NB4 (cell line): ENCODE results near the gene LMO1.

Experiments used
- DNase-seq: peaks from one replicate; pipeline ENCODE4 v3.0.0; 2010; ENCODE audit warnings: low read depth
- H3K4me3 ChIP-seq: one replicate; pipeline ENCODE4 v1.5.1; 2011; ENCODE audit warnings: mild to moderate bottlenecking, low read depth, low read length, moderate library complexity
- MYC ChIP-seq: IDR thresholded peaks from 2 replicates; pipeline ENCODE4 v1.6.1; 2011; ENCODE audit warnings: low read depth, low read length
- POLR2A ChIP-seq: IDR thresholded peaks from 2 replicates; pipeline ENCODE4 v1.6.1; 2011; ENCODE audit warnings: mild to moderate bottlenecking; ENCODE audit not compliant: insufficient read length; ENCODE audit errors: extremely low read depth
- TF ChIP-seq, protein P1 (sequence below): IDR thresholded peaks from 2 replicates; pipeline ENCODE4 v1.6.1; 2011; ENCODE audit warnings: low read depth, low read length
- TF ChIP-seq, protein P2 (sequence below): IDR thresholded peaks from one replicate; pipeline ENCODE4 v1.5.1; 2012; ENCODE audit warnings: low read depth, low read length

Gene LMO1

DNA sequence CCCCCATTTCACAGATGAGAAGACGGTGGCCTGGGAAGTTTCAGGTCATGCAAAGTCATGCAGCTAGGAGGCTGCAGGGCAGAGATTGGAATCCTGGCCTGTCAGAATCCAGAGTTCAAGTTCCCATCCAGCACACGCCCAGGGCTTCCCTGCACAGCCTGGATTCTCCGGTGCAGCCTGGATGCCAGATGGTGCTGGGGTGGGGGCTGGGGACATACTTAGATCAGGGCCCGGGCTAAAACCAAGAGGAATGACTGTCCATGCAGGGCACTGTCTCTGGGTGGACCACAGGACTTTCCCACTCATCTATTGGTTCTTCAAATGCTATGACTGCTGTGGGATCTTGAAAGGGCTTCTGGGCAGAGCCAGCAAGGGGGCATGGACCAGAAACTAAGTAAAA is 24.6 kb downstream of the LMO1 start:
- no peak for TF ChIP-seq POLR2A
- TF ChIP-seq, protein P1, sequence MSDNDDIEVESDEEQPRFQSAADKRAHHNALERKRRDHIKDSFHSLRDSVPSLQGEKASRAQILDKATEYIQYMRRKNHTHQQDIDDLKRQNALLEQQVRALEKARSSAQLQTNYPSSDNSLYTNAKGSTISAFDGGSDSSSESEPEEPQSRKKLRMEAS, result no peak
- TF ChIP-seq MYC, result no peak
- TF ChIP-seq, protein P2, sequence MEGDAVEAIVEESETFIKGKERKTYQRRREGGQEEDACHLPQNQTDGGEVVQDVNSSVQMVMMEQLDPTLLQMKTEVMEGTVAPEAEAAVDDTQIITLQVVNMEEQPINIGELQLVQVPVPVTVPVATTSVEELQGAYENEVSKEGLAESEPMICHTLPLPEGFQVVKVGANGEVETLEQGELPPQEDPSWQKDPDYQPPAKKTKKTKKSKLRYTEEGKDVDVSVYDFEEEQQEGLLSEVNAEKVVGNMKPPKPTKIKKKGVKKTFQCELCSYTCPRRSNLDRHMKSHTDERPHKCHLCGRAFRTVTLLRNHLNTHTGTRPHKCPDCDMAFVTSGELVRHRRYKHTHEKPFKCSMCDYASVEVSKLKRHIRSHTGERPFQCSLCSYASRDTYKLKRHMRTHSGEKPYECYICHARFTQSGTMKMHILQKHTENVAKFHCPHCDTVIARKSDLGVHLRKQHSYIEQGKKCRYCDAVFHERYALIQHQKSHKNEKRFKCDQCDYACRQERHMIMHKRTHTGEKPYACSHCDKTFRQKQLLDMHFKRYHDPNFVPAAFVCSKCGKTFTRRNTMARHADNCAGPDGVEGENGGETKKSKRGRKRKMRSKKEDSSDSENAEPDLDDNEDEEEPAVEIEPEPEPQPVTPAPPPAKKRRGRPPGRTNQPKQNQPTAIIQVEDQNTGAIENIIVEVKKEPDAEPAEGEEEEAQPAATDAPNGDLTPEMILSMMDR, result no peak
- DNase-seq, result no peak
- no peak overlapping the region for H3K4me3 ChIP-seq

DNA sequence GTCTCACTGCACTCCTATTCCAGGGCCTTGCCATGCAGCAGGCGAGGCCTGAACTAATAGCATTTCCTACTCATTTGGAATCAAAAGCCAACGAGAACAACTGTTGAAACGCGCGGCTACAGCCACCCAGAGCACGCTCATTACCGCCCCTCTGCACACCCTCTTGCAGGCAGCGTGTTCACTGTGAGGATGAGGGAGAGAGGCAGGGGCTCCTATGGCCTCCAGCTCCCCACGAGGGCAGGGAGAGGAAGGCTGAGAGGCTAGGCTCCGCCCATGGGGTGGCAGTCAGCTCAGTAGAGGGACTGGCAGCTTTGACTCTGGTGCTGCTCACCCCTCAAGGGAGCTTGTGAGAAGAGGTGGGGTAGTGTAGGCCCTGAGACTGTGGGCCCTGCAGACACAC is 26.2 kb downstream of the LMO1 start:
- no peak overlapping the region for H3K4me3 ChIP-seq
- TF ChIP-seq, protein P2, result no peak
- TF ChIP-seq, protein P1, result no peak
- no peak for TF ChIP-seq MYC
- no peak for TF ChIP-seq POLR2A
- DNase-seq, result no peak

DNA sequence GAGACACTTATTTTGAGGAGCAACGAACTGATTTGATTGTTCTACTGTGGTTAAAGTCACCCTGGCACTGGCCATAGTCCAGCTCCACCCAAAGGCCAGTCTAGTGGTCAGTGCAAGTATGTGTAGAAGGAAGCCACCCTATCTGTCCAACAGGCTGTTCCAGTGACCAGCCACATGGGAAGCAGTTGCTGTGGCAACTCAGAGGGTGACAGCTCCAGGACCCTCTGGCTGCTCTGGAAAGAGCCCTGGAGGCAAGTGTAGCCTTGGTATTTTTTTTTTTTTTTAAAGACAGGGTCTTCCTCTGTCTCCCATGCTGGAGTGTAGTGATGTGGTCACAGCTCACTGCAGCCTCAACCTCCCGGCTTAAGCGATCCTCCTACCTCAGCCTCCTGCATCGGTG is 27.8 kb downstream of the LMO1 start:
- no peak overlapping the region for H3K4me3 ChIP-seq
- no peak for TF ChIP-seq POLR2A
- TF ChIP-seq, protein P2, result no peak
- TF ChIP-seq MYC, result no peak
- TF ChIP-seq, protein P1, result no peak
- DNase-seq, result no peak

DNA sequence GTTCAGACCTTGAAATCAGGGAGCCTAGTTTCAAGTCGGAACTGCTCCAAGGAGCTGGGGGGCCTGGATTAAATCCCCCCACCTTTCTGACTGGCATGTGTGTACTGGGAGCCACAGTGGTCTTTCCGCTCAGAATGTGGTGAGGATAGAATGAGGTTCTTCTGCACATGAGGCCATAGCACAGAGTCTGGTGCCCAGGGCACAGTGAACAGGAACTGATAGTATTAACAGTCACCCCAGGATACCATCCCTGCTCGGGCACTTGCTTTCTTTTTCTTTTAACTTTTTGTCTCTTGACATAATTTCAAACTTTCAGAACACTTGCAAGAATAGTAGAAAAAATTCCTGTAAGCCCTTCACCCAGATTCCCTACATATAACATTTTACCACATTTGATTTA is 28.8 kb downstream of the LMO1 start:
- H3K4me3 ChIP-seq, result no peak overlapping the region
- no peak for TF ChIP-seq POLR2A
- TF ChIP-seq, protein P2, result no peak
- TF ChIP-seq, protein P1, result no peak
- no peak for TF ChIP-seq MYC
- no peak for DNase-seq

DNA sequence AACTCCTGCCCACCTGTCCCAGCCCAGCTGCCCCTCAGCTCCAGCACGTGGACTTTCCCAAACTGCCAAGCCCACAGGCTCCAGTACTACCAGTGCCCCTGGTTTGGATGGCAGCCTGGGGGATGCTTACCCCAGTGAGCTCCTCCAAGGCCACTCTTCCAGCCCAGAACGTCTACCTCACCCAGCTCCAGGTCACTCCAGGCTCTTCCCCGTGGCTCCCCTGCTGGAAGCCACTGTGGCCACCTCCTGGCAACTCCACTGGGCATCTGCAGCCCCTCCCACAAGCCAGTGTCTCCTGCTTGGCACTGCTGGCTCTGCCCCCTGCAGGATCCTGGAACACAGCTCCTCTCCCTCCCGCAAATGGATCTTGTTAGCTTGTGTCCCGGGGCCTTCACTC is 29.3 kb downstream of the LMO1 start:
- no peak for DNase-seq
- H3K4me3 ChIP-seq, result no peak overlapping the region
- TF ChIP-seq POLR2A (no peak), MYC (no peak)
- TF ChIP-seq, protein P1, result no peak
- TF ChIP-seq, protein P2, result no peak
